ENCODE results near the gene FGF14.
"Not testable (repeated sequence)": the region's sequence is repeated elsewhere in the genome, so short reads cannot be mapped to it uniquely, and the experiment has no call there.

Gene FGF14

DNA sequence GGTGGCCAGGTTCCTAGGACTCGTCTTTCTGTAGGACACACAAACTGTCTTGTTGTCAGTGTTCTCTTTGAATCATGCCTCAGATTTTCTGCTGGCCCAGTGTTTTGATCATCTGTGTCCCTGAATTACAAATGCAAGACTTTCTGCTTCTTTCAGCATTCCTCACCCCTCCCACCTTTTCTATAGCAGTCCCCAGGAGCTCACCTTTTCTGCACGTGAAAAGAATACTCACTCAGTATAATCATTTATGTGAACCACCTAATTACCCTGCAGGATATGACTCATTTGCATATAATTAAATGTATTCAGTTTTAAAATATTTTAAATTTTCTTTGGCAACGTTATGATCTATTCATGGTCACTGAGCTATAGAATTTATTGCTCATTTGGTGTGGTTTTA is 560.1 kb downstream of the FGF14 start:
- no CpG with 5 or more reads among the region's 3 CpGs for WGBS (ENCODE audit: extremely low coverage, insufficient coverage, insufficient read length)
- Histone ChIP-seq H3K9me3 (ENCODE audit: insufficient read depth, low read depth, low read length) (no peaks in the 10 kb centered on the region), H3K4me2 (ENCODE audit: low read length) (no peak overlapping the region), H3K14ac (ENCODE audit: low read length) (no peak overlapping the region), H3K23ac (ENCODE audit: low read length) (no peak overlapping the region), H3K27me3 (ENCODE audit: insufficient read depth, low read length) (no peaks in the 10 kb centered on the region), H4K8ac (ENCODE audit: low read depth, low read length) (no peak overlapping the region), H3K79me1 (ENCODE audit: low read length) (no peaks in the 10 kb centered on the region), H3K27ac (ENCODE audit: low read depth, low read length) (no peak overlapping the region), H3K4ac (ENCODE audit: low read depth, low read length) (no peak overlapping the region), H2BK120ac (ENCODE audit: insufficient read depth, low read length, poor library complexity) (no peak overlapping the region), H3K36me3 (ENCODE audit: control insufficient read depth in 1 of 2, insufficient read depth in 2 of 2, low read length in 2 of 2) (no peaks in the 10 kb centered on the region), H3K4me1 (ENCODE audit: control insufficient read depth in 1 of 2, insufficient read depth in 2 of 2, low read length in 2 of 2) (no peaks in the 10 kb centered on the region), H2AFZ (ENCODE audit: insufficient read depth, low read length, poor library complexity) (no peak overlapping the region), H2AK5ac (ENCODE audit: low read length) (no peak overlapping the region), H3K79me2 (ENCODE audit: control insufficient read depth, insufficient read depth, low read length, poor library complexity) (no peaks in the 10 kb centered on the region), H3K4me3 (ENCODE audit: low read depth, low read length) (no peak overlapping the region), H4K12ac (ENCODE audit: low read depth, low read length) (no peak overlapping the region), H4K91ac (ENCODE audit: low read depth, low read length) (no peak overlapping the region), H3K18ac (ENCODE audit: low read length) (no peak overlapping the region), H2BK12ac (ENCODE audit: low read length) (no peak overlapping the region), H2BK5ac (ENCODE audit: low read depth, low read length, poor library complexity) (no peak overlapping the region), H3K9ac (ENCODE audit: low read length) (no peak overlapping the region)
- DNase-seq = no peak

DNA sequence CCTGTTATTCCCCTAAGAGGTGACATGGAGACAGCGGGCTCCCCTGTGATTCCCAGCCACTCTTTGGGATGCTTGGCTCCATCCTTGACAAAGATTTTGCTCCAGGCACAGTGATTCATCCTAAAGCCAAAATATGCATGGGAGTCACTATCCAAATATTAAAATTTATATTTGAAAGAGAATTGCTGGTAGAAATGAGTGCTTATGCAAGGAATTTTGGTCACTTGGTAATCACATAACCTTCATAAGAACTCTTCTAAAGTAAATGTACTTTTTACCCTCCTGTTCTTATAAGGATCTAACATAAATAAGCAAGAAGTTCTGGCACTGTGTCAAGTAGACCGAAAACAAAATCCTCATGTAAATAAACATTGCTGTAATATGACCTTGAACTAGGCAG is 563.5 kb downstream of the FGF14 start:
- no peaks in the 10 kb centered on the region for H3K27me3 ChIP-seq (ENCODE audit: insufficient read depth, low read length)
- H3K79me1 ChIP-seq (ENCODE audit: low read length) = no peaks in the 10 kb centered on the region
- no peak overlapping the region for H3K4ac ChIP-seq (ENCODE audit: low read depth, low read length)
- no peak overlapping the region for H3K27ac ChIP-seq (ENCODE audit: low read depth, low read length)
- H2BK120ac ChIP-seq (ENCODE audit: insufficient read depth, low read length, poor library complexity) = no peak overlapping the region
- no peak overlapping the region for H3K9ac ChIP-seq (ENCODE audit: low read length)
- no peak overlapping the region for H4K91ac ChIP-seq (ENCODE audit: low read depth, low read length)
- no peaks in the 10 kb centered on the region for H3K36me3 ChIP-seq (ENCODE audit: control insufficient read depth in 1 of 2, insufficient read depth in 2 of 2, low read length in 2 of 2)
- no peak overlapping the region for H2AFZ ChIP-seq (ENCODE audit: insufficient read depth, low read length, poor library complexity)
- no peak overlapping the region for H3K4me2 ChIP-seq (ENCODE audit: low read length)
- no peak overlapping the region for H3K18ac ChIP-seq (ENCODE audit: low read length)
- H3K4me3 ChIP-seq (ENCODE audit: low read depth, low read length) = no peak overlapping the region
- H4K8ac ChIP-seq (ENCODE audit: low read depth, low read length) = no peak overlapping the region
- no peak overlapping the region for H2BK12ac ChIP-seq (ENCODE audit: low read length)
- no peak overlapping the region for H3K14ac ChIP-seq (ENCODE audit: low read length)
- H4K12ac ChIP-seq (ENCODE audit: low read depth, low read length) = no peak overlapping the region
- H3K4me1 ChIP-seq (ENCODE audit: control insufficient read depth in 1 of 2, insufficient read depth in 2 of 2, low read length in 2 of 2) = no peaks in the 10 kb centered on the region
- H3K79me2 ChIP-seq (ENCODE audit: control insufficient read depth, insufficient read depth, low read length, poor library complexity) = no peaks in the 10 kb centered on the region
- no peak for DNase-seq
- WGBS (ENCODE audit: extremely low coverage, insufficient coverage, insufficient read length) = no CpG with 5 or more reads among the region's 2 CpGs
- no peaks in the 10 kb centered on the region for H3K9me3 ChIP-seq (ENCODE audit: insufficient read depth, low read depth, low read length)
- no peak overlapping the region for H2AK5ac ChIP-seq (ENCODE audit: low read length)
- H3K23ac ChIP-seq (ENCODE audit: low read length) = no peak overlapping the region
- H2BK5ac ChIP-seq (ENCODE audit: low read depth, low read length, poor library complexity) = no peak overlapping the region

DNA sequence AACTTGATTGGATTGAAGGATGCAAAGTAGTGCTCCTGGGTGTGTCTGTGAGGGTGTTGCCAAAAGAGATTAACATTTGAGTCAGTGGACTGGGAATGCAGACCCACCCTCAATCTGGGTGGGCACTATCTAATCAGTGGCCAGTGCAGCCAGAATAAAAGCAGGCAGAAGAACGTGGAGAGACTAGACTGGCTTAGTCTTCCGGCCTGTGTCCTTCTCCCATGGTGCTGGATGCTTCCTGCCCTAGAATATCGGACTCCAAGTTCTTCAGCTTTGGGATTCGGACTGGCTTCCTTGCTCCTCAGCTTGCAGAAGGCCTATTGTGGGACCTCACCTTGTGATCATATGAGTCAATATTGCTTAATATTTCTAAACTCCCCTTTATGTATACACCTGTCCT is 564.1 kb downstream of the FGF14 start:
- not testable (repeated sequence) for H3K27me3 ChIP-seq (ENCODE audit: insufficient read depth, low read length); H4K8ac ChIP-seq (ENCODE audit: low read depth, low read length)

DNA sequence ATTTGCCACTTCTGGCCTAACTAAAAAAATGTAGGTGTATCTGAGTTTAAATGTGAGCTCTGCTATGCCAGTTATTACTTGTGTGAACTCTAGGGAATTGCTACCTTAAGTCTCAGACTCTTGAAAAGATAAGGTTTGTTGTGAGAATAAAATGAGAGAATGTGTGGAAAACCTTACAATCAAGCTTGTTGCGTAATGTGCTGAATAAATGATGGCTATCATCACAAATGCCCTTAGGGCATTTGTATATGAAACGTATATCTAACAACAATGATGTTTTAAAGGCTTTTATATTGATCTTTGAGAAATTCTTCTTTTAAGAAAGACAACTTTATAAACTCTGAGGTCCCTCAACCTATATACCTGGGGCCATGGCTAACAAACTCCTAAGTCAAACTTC is 564.6 kb downstream of the FGF14 start:
- Histone ChIP-seq H3K79me1 (ENCODE audit: low read length) (no peaks in the 10 kb centered on the region), H3K14ac (ENCODE audit: low read length) (no peak overlapping the region), H3K36me3 (ENCODE audit: control insufficient read depth in 1 of 2, insufficient read depth in 2 of 2, low read length in 2 of 2) (no peaks in the 10 kb centered on the region), H3K4me2 (ENCODE audit: low read length) (no peak overlapping the region), H3K23ac (ENCODE audit: low read length) (no peak overlapping the region), H3K4ac (ENCODE audit: low read depth, low read length) (no peak overlapping the region), H4K12ac (ENCODE audit: low read depth, low read length) (no peak overlapping the region), H2AK5ac (ENCODE audit: low read length) (no peak overlapping the region), H4K91ac (ENCODE audit: low read depth, low read length) (no peak overlapping the region), H4K8ac (ENCODE audit: low read depth, low read length) (no peak overlapping the region), H2BK12ac (ENCODE audit: low read length) (no peak overlapping the region), H3K18ac (ENCODE audit: low read length) (no peak overlapping the region), H3K27me3 (ENCODE audit: insufficient read depth, low read length) (no peaks in the 10 kb centered on the region), H3K9ac (ENCODE audit: low read length) (no peak overlapping the region), H3K9me3 (ENCODE audit: insufficient read depth, low read depth, low read length) (no peaks in the 10 kb centered on the region), H2BK120ac (ENCODE audit: insufficient read depth, low read length, poor library complexity) (no peak overlapping the region), H3K27ac (ENCODE audit: low read depth, low read length) (no peak overlapping the region), H3K79me2 (ENCODE audit: control insufficient read depth, insufficient read depth, low read length, poor library complexity) (no peaks in the 10 kb centered on the region), H2AFZ (ENCODE audit: insufficient read depth, low read length, poor library complexity) (no peak overlapping the region), H2BK5ac (ENCODE audit: low read depth, low read length, poor library complexity) (no peak overlapping the region), H3K4me1 (ENCODE audit: control insufficient read depth in 1 of 2, insufficient read depth in 2 of 2, low read length in 2 of 2) (no peaks in the 10 kb centered on the region), H3K4me3 (ENCODE audit: low read depth, low read length) (no peak overlapping the region)
- WGBS (ENCODE audit: extremely low coverage, insufficient coverage, insufficient read length) = no CpG with 5 or more reads among the region's 2 CpGs
- DNase-seq = no peak

More for the DNA sequence above, 564.1 kb downstream of the FGF14 start:
- not testable (repeated sequence) for H3K9me3 ChIP-seq (ENCODE audit: insufficient read depth, low read depth, low read length); H3K18ac ChIP-seq (ENCODE audit: low read length); H3K36me3 ChIP-seq (ENCODE audit: control insufficient read depth in 1 of 2, insufficient read depth in 2 of 2, low read length in 2 of 2); H4K91ac ChIP-seq (ENCODE audit: low read depth, low read length); H2AK5ac ChIP-seq (ENCODE audit: low read length); H2BK5ac ChIP-seq (ENCODE audit: low read depth, low read length, poor library complexity); H4K12ac ChIP-seq (ENCODE audit: low read depth, low read length); H3K4me3 ChIP-seq (ENCODE audit: low read depth, low read length); DNase-seq; H3K23ac ChIP-seq (ENCODE audit: low read length); H3K14ac ChIP-seq (ENCODE audit: low read length); H2AFZ ChIP-seq (ENCODE audit: insufficient read depth, low read length, poor library complexity); H3K9ac ChIP-seq (ENCODE audit: low read length); H3K79me1 ChIP-seq (ENCODE audit: low read length); H3K4me2 ChIP-seq (ENCODE audit: low read length); H3K4ac ChIP-seq (ENCODE audit: low read depth, low read length); H2BK12ac ChIP-seq (ENCODE audit: low read length); H3K4me1 ChIP-seq (ENCODE audit: control insufficient read depth in 1 of 2, insufficient read depth in 2 of 2, low read length in 2 of 2); H2BK120ac ChIP-seq (ENCODE audit: insufficient read depth, low read length, poor library complexity); H3K27ac ChIP-seq (ENCODE audit: low read depth, low read length); H3K79me2 ChIP-seq (ENCODE audit: control insufficient read depth, insufficient read depth, low read length, poor library complexity)
- no CpG with 5 or more reads among the region's 4 CpGs for WGBS (ENCODE audit: extremely low coverage, insufficient coverage, insufficient read length)

DNA sequence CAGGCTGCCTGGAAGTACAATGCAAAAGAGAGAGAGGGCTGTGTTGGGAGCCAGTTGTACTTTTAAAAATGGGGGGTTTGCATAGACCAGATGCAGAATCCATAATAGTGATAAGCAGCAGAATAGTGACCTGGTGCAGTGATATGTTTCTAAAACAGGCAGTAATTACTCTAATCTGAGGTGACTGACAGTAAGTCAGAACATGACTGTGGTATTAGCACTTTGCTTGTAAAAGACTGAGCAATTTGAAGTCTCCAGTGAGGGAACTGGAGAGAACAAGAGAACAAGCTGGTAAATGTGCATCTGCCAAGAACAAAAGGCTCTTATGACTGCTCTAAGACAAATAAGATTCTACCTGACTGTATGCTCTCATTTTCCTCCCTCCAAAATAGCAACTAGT is 565.9 kb downstream of the FGF14 start:
- no peak for DNase-seq
- Histone ChIP-seq H3K18ac (ENCODE audit: low read length) (no peak overlapping the region), H3K4ac (ENCODE audit: low read depth, low read length) (no peak overlapping the region), H3K23ac (ENCODE audit: low read length) (no peak overlapping the region), H3K36me3 (ENCODE audit: control insufficient read depth in 1 of 2, insufficient read depth in 2 of 2, low read length in 2 of 2) (no peaks in the 10 kb centered on the region), H2AK5ac (ENCODE audit: low read length) (no peak overlapping the region), H3K9me3 (ENCODE audit: insufficient read depth, low read depth, low read length) (no peaks in the 10 kb centered on the region), H2BK120ac (ENCODE audit: insufficient read depth, low read length, poor library complexity) (no peak overlapping the region), H3K79me1 (ENCODE audit: low read length) (no peaks in the 10 kb centered on the region), H4K8ac (ENCODE audit: low read depth, low read length) (no peak overlapping the region), H3K4me1 (ENCODE audit: control insufficient read depth in 1 of 2, insufficient read depth in 2 of 2, low read length in 2 of 2) (no peaks in the 10 kb centered on the region), H2BK12ac (ENCODE audit: low read length) (no peak overlapping the region), H4K91ac (ENCODE audit: low read depth, low read length) (no peak overlapping the region), H2BK5ac (ENCODE audit: low read depth, low read length, poor library complexity) (no peak overlapping the region), H4K12ac (ENCODE audit: low read depth, low read length) (no peak overlapping the region), H3K27ac (ENCODE audit: low read depth, low read length) (no peak overlapping the region), H3K79me2 (ENCODE audit: control insufficient read depth, insufficient read depth, low read length, poor library complexity) (no peaks in the 10 kb centered on the region), H3K27me3 (ENCODE audit: insufficient read depth, low read length) (no peaks in the 10 kb centered on the region), H3K4me3 (ENCODE audit: low read depth, low read length) (no peak overlapping the region), H3K4me2 (ENCODE audit: low read length) (no peak overlapping the region), H2AFZ (ENCODE audit: insufficient read depth, low read length, poor library complexity) (no peak overlapping the region), H3K14ac (ENCODE audit: low read length) (no peak overlapping the region), H3K9ac (ENCODE audit: low read length) (no peak overlapping the region)
